ENCODE measurements around the gene CTNND2.
"Not testable (repeated sequence)": the region's sequence is repeated elsewhere in the genome, so short reads cannot be mapped to it uniquely, and the experiment has no call there.

GRCh38 chr5:11065723-11066122 is 838.5 kb downstream of the CTNND2 start:
- TF ChIP-seq L3MBTL2 (conservative IDR thresholded peaks at IDR 0.05); ELF4 (IDR thresholded peaks at IDR 0.05); FOXM1 (IDR thresholded peaks at IDR 0.05; ENCODE audit: borderline replicate concordance): not testable (repeated sequence)

Data from HEK293T (cell line).